SK-N-SH treated with all-trans-retinoic acid at 6 μM for 48 hours (cell line): ENCODE data around the gene ADGRV1.

ENCODE experiments used
- ATAC-seq: fragments of 200-7000 bp; cut with Tn5 transposase; 3 replicates; pipeline ENCODE4 v1.9.1; 2020; ENCODE audit warnings: mild to moderate bottlenecking, moderate library complexity
- ARNTL ChIP-seq: fragments of 450-650 bp; formaldehyde crosslinking; IDR thresholded peaks from 2 replicates; pipeline ENCODE4 v1.5.0; 2020; ENCODE audit warnings: low read depth, mild to moderate bottlenecking, moderate library complexity, borderline replicate concordance
- BACH2 ChIP-seq: fragments of 250-450 bp; sonication (Bioruptor Pico); IDR thresholded peaks from 2 replicates; pipeline ENCODE4 v1.9.0; 2021; ENCODE audit warnings: mild to moderate bottlenecking, borderline replicate concordance
- CSDC2 ChIP-seq: fragments of 250-450 bp; sonication (Bioruptor Pico); IDR thresholded peaks from 2 replicates; pipeline ENCODE4 v1.5.0; 2020; ENCODE audit warnings: mild to moderate bottlenecking, moderate library complexity
- ESRRG ChIP-seq: fragments of 250-450 bp; sonication (Bioruptor Pico); IDR thresholded peaks from 2 replicates; pipeline ENCODE4 v1.6.1; 2021; ENCODE audit warnings: mild to moderate bottlenecking
- GLIS3 ChIP-seq: fragments of 250-450 bp; sonication (Bioruptor Pico); IDR thresholded peaks from 2 replicates; pipeline ENCODE4 v1.5.0; 2020; ENCODE audit warnings: mild to moderate bottlenecking, moderate library complexity
- ISL1 ChIP-seq: fragments of 250-450 bp; sonication (Bioruptor Pico); IDR thresholded peaks from 2 replicates; pipeline ENCODE4 v2.1.2; 2022; ENCODE audit warnings: mild to moderate bottlenecking, moderate library complexity
- OSR1 ChIP-seq: fragments of 250-450 bp; sonication (Bioruptor Pico); IDR thresholded peaks from 2 replicates; pipeline ENCODE4 v1.8.0; 2022; ENCODE audit warnings: moderate library complexity, mild to moderate bottlenecking, inconsistent platforms
- PPARA ChIP-seq: fragments of 250-450 bp; sonication (Bioruptor Pico); IDR thresholded peaks from 2 replicates; pipeline ENCODE4 v1.5.0; 2020; ENCODE audit warnings: mild to moderate bottlenecking, borderline replicate concordance
- RARB ChIP-seq: fragments of 250-450 bp; sonication (Bioruptor Pico); IDR thresholded peaks from 2 replicates; pipeline ENCODE4 v1.8.0; 2021; ENCODE audit warnings: mild to moderate bottlenecking, moderate library complexity
- SNAI2 ChIP-seq: fragments of 250-450 bp; sonication (Bioruptor Pico); IDR thresholded peaks from 2 replicates; pipeline ENCODE4 v1.5.0; 2020; ENCODE audit warnings: mild to moderate bottlenecking, moderate library complexity
- TCF4 ChIP-seq: fragments of 250-450 bp; sonication (Bioruptor Pico); IDR thresholded peaks from 2 replicates; pipeline ENCODE4 v1.8.0; 2021; ENCODE audit warnings: mild to moderate bottlenecking, moderate library complexity, borderline replicate concordance
- TOX ChIP-seq: fragments of 250-450 bp; sonication (Bioruptor Pico); IDR thresholded peaks from 2 replicates; pipeline ENCODE4 v1.8.0; 2021; ENCODE audit warnings: mild to moderate bottlenecking, moderate library complexity, borderline replicate concordance
- ZC3H10 ChIP-seq: fragments of 250-450 bp; sonication (Bioruptor Pico); IDR thresholded peaks from 2 replicates; pipeline ENCODE4 v1.5.1; 2021; ENCODE audit warnings: mild to moderate bottlenecking, moderate library complexity
- ZFP3 ChIP-seq: fragments of 250-450 bp; sonication (Bioruptor Pico); IDR thresholded peaks from 2 replicates; pipeline ENCODE4 v1.5.0; 2020; ENCODE audit warnings: mild to moderate bottlenecking, moderate library complexity
- ZFP30 ChIP-seq: fragments of 450-650 bp; formaldehyde crosslinking; IDR thresholded peaks from 2 replicates; pipeline ENCODE4 v1.5.0; 2022; ENCODE audit warnings: mild to moderate bottlenecking, moderate library complexity
- ZNF565 ChIP-seq: fragments of 450-650 bp; formaldehyde crosslinking; conservative IDR thresholded peaks from 2 replicates; pipeline ENCODE4 v1.5.0; 2020; ENCODE audit warnings: low read depth, mild to moderate bottlenecking, moderate library complexity
- ZNF8 ChIP-seq: fragments of 450-650 bp; formaldehyde crosslinking; IDR thresholded peaks from 2 replicates; pipeline ENCODE4 v1.5.0; 2020; ENCODE audit warnings: mild to moderate bottlenecking, moderate library complexity
- TF ChIP-seq, protein P1 (sequence below): fragments of 250-450 bp; sonication (Bioruptor Pico); IDR thresholded peaks from 2 replicates; pipeline ENCODE4 v1.8.0; 2020; ENCODE audit warnings: mild to moderate bottlenecking, moderate library complexity, borderline replicate concordance
- TF ChIP-seq, protein P2 (sequence below): fragments of 250-450 bp; sonication (Bioruptor Pico); IDR thresholded peaks from 2 replicates; pipeline ENCODE4 v1.5.1; 2021; ENCODE audit warnings: mild to moderate bottlenecking, moderate library complexity
- TF ChIP-seq, protein P3 (sequence below): fragments of 250-450 bp; sonication (Bioruptor Pico); IDR thresholded peaks from 2 replicates; pipeline ENCODE4 v1.8.0; 2021; ENCODE audit warnings: low read depth, mild to moderate bottlenecking, moderate library complexity, borderline replicate concordance
- TF ChIP-seq, protein P4 (sequence below): fragments of 250-450 bp; sonication (Bioruptor Pico); IDR thresholded peaks from 2 replicates; pipeline ENCODE4 v1.5.0; 2020; ENCODE audit warnings: mild to moderate bottlenecking, moderate library complexity
- TF ChIP-seq, protein P5 (sequence below): fragments of 250-450 bp; sonication (Bioruptor Pico); IDR thresholded peaks from 2 replicates; pipeline ENCODE4 v1.5.1; 2020; ENCODE audit warnings: low read depth, mild to moderate bottlenecking, moderate library complexity

ADGRV1 gene

DNA sequence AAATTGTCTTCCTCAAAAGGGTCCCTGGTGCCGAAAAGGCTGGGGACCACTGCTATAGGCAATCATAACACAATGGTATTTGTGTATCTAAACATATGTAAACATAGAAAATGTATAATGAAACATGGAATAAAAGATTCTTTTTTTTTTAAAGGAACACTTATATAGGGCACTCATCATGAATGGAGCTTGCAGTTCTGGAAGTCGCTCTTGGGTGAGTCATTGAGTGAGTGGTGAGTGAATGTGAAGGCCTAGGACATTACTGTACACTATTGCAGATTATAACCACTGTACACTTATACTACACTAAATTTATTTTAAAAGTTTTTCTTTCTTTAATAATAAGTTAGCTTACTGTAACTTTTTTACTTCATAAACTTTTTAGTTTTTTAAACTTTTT lies 648.1 kb downstream of the ADGRV1 start (continued):
- TF ChIP-seq, protein P1, sequence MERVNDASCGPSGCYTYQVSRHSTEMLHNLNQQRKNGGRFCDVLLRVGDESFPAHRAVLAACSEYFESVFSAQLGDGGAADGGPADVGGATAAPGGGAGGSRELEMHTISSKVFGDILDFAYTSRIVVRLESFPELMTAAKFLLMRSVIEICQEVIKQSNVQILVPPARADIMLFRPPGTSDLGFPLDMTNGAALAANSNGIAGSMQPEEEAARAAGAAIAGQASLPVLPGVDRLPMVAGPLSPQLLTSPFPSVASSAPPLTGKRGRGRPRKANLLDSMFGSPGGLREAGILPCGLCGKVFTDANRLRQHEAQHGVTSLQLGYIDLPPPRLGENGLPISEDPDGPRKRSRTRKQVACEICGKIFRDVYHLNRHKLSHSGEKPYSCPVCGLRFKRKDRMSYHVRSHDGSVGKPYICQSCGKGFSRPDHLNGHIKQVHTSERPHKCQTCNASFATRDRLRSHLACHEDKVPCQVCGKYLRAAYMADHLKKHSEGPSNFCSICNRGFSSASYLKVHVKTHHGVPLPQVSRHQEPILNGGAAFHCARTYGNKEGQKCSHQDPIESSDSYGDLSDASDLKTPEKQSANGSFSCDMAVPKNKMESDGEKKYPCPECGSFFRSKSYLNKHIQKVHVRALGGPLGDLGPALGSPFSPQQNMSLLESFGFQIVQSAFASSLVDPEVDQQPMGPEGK (CRISPR knock-in tag): no peak
- TF ChIP-seq GLIS3 (CRISPR knock-in tag) (no peak), SNAI2 (CRISPR knock-in tag) (no peak), ZNF8 (no peak), ZFP3 (CRISPR knock-in tag) (no peak), ARNTL (CRISPR knock-in tag) (no peak), RARB (CRISPR knock-in tag) (no peak)
- TF ChIP-seq, protein P2, sequence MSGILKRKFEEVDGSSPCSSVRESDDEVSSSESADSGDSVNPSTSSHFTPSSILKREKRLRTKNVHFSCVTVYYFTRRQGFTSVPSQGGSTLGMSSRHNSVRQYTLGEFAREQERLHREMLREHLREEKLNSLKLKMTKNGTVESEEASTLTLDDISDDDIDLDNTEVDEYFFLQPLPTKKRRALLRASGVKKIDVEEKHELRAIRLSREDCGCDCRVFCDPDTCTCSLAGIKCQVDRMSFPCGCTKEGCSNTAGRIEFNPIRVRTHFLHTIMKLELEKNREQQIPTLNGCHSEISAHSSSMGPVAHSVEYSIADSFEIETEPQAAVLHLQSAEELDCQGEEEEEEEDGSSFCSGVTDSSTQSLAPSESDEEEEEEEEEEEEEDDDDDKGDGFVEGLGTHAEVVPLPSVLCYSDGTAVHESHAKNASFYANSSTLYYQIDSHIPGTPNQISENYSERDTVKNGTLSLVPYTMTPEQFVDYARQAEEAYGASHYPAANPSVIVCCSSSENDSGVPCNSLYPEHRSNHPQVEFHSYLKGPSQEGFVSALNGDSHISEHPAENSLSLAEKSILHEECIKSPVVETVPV: no peak

DNA sequence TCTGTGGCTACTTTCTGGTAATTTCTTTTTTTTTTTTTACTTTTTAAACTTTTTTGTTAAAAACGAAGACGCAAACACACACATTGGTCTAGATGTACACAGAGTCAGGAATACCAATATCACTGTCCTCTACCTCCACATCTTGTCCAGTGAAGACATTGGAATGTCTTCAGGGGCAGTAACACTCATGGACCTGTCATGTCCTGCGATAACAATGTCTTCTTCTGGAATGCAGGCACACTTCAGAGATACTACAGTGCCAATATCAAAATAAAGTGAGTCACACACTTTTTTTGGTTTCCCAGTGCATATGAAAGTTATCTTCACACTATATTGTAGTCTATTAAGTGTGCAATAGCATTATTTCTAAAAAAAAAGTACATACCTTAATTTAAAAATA lies 648.7 kb downstream of the ADGRV1 start:
- TF ChIP-seq TOX (CRISPR knock-in tag) (no peak), CSDC2 (CRISPR knock-in tag) (no peak), SNAI2 (CRISPR knock-in tag) (no peak), PPARA (CRISPR knock-in tag) (no peak), ESRRG (CRISPR knock-in tag) (no peak), ZC3H10 (no peak)
- TF ChIP-seq, protein P3, sequence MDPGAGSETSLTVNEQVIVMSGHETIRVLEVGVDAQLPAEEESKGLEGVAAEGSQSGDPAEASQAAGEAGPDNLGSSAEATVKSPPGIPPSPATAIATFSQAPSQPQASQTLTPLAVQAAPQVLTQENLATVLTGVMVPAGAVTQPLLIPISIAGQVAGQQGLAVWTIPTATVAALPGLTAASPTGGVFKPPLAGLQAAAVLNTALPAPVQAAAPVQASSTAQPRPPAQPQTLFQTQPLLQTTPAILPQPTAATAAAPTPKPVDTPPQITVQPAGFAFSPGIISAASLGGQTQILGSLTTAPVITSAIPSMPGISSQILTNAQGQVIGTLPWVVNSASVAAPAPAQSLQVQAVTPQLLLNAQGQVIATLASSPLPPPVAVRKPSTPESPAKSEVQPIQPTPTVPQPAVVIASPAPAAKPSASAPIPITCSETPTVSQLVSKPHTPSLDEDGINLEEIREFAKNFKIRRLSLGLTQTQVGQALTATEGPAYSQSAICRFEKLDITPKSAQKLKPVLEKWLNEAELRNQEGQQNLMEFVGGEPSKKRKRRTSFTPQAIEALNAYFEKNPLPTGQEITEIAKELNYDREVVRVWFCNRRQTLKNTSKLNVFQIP (CRISPR knock-in tag): no peak
- TF ChIP-seq, protein P4, sequence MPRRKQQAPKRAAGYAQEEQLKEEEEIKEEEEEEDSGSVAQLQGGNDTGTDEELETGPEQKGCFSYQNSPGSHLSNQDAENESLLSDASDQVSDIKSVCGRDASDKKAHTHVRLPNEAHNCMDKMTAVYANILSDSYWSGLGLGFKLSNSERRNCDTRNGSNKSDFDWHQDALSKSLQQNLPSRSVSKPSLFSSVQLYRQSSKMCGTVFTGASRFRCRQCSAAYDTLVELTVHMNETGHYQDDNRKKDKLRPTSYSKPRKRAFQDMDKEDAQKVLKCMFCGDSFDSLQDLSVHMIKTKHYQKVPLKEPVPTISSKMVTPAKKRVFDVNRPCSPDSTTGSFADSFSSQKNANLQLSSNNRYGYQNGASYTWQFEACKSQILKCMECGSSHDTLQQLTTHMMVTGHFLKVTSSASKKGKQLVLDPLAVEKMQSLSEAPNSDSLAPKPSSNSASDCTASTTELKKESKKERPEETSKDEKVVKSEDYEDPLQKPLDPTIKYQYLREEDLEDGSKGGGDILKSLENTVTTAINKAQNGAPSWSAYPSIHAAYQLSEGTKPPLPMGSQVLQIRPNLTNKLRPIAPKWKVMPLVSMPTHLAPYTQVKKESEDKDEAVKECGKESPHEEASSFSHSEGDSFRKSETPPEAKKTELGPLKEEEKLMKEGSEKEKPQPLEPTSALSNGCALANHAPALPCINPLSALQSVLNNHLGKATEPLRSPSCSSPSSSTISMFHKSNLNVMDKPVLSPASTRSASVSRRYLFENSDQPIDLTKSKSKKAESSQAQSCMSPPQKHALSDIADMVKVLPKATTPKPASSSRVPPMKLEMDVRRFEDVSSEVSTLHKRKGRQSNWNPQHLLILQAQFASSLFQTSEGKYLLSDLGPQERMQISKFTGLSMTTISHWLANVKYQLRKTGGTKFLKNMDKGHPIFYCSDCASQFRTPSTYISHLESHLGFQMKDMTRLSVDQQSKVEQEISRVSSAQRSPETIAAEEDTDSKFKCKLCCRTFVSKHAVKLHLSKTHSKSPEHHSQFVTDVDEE (CRISPR knock-in tag): no peak
- TF ChIP-seq, protein P5, sequence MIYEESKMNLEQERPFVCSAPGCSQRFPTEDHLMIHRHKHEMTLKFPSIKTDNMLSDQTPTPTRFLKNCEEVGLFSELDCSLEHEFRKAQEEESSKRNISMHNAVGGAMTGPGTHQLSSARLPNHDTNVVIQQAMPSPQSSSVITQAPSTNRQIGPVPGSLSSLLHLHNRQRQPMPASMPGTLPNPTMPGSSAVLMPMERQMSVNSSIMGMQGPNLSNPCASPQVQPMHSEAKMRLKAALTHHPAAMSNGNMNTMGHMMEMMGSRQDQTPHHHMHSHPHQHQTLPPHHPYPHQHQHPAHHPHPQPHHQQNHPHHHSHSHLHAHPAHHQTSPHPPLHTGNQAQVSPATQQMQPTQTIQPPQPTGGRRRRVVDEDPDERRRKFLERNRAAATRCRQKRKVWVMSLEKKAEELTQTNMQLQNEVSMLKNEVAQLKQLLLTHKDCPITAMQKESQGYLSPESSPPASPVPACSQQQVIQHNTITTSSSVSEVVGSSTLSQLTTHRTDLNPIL (CRISPR knock-in tag): no peak
- ATAC-seq: no peak

DNA sequence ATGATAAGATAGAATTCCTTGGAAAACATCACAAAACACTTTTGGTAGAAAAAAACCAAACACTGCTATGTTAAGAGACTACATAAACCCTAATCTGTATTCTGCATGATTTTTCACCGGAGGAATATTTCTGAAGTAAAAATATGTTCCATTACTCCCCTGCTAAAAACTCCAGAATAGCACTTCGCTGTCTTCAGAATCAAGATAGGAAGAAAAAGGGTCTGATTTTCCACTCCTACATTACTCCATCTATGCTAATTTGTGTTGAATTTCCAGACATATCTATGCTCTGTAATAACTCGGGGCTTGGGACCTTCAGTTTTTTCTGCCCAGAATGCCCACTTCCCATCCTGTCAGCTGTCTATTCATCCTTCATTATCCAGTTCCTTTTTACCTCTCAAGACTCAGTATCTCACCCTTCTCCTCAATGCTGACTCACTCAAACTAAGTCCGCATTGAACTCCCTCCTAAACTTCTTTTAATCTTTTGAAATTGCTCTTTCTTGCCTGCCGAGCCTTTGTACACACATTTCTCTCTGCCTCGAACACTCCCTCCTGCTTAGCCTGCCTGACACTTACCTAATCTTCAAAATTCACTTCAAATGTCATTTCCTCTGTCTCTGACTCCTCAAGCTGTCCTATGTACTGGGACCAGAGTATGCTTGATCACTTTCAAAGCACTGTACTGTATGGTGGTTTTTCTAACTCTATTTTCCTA lies 653.6 kb downstream of the ADGRV1 start:
- no peak for TF ChIP-seq ZNF8
- no peak for TF ChIP-seq ZFP30 (CRISPR knock-in tag)
- no peak for TF ChIP-seq BACH2
- no peak for TF ChIP-seq ISL1
- TF ChIP-seq, protein P2: no peak
- no peak for TF ChIP-seq TOX (CRISPR knock-in tag)
- no peak for TF ChIP-seq ARNTL (CRISPR knock-in tag)
- no peak for TF ChIP-seq CSDC2 (CRISPR knock-in tag)
- TF ChIP-seq ZNF565 (CRISPR knock-in tag): no peak
- TF ChIP-seq, protein P1 (CRISPR knock-in tag): no peak
- TF ChIP-seq ZFP3 (CRISPR knock-in tag): no peak
- TF ChIP-seq, protein P5 (CRISPR knock-in tag): no peak
- TF ChIP-seq PPARA (CRISPR knock-in tag): no peak
- TF ChIP-seq GLIS3 (CRISPR knock-in tag): no peak
- no peak for TF ChIP-seq OSR1 (CRISPR knock-in tag)
- no peak for TF ChIP-seq ZC3H10
- no peak for TF ChIP-seq SNAI2 (CRISPR knock-in tag)
- TF ChIP-seq ESRRG (CRISPR knock-in tag): no peak
- TF ChIP-seq TCF4: no peak
- ATAC-seq: peak; percentile 83
